Testis (tissue), 2 donors: Measurements from ENCODE around the gene PRG2.

Experiments used
- CTCF ChIP-seq, 3 experiments: fragments of 450-650 bp in 2 of 3; fragments of 200-600 bp in 1 of 3; sonication (generic) in 1 of 3; IDR thresholded peaks; one replicate each; pipeline ENCODE4 v1.5.1; 2016 to 2019; ENCODE audit warnings: antibody characterized with exemption in 3 of 3, mild to moderate bottlenecking in 2 of 3, moderate library complexity in 1 of 3
- POLR2A ChIP-seq: fragments of 450-650 bp; IDR thresholded peaks from one replicate; pipeline ENCODE4 v1.6.1; 2017; ENCODE audit warnings: antibody characterized with exemption, mild to moderate bottlenecking, moderate library complexity

GRCh38 chr11:57368106-57368844 is 22.2 kb downstream of the PRG2 start:
- TF ChIP-seq CTCF (IDR thresholded peaks at IDR 0.05) (no peak), POLR2A (no peak)
